HG03108 (cell line): ENCODE measurements around the gene GCG.
A peak's percentile ranks its signal among the peaks of the same experiment; 100 is the strongest.

Experiments used
- ATAC-seq: cut with Tn5 transposase; IDR thresholded peaks from one replicate; pipeline ENCODE4 v1.9.1; 2021; ENCODE audit warnings: moderate library complexity; ENCODE audit not compliant: unreplicated experiment

Gene GCG

GRCh38 chr2:162153608-162154224, 1.7 kb upstream of the GCG start:
- ATAC-seq = peak; percentile 95

DNA sequence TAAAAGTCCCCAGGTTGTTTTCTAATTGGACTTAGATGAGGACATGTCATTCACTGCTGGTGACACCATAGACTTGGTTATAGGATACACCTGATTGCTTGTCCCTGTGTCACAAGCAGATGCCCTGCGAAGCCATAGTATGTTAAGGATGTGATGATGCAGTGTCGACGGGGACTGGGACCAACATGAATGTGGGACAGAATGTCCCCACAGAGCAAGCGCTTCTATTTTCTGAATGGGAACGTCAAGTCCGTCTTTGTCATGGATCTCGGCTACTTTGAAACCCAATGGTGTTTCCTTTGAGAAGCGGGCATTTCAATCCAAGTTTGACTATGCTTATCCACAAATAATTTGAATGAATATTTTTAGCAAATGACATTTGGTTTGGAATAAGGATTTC, 2.1 kb downstream of the GCG start:
- no peak for ATAC-seq

DNA sequence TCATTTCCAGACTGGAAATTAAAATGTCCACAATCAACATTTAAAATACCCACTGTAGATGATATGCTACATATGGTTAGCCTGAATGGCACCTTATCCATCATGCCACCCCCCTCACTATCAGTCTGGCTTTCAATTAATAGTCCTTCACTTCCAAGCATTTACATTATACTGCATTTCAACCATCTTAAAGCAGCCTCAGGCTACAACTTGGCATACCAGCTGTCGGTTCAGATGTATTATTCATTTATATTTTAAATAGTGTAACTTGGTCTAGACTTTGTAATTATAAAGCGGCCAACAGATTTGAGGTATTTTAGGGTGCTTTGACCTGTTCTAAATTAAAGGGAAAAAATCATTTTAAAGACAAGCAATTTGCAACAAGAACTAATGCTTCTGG, 2.6 kb downstream of the GCG start:
- no peak for ATAC-seq

DNA sequence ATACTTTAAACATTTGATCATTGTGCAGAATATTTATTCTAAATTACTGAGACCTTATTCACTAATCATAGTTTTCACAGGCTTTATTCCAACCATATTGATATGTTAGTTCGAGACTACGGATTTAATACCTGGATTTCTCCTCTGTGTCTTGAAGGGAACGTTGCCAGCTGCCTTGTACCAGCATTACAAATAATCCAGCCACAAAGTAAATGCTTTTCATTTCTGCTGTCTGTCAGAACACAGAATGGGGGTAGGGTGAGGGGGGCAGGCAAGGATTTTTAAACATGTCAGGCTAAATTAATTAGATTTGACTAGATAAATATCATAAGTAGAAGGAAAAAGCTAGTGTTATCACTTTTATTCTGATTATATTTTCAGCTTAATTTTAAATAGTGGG, 3.1 kb downstream of the GCG start:
- ATAC-seq = no peak

GRCh38 chr2:162143969-162144368, 8.1 kb downstream of the GCG start:
- no peak for ATAC-seq

GRCh38 chr2:162138310-162138709, 13.7 kb downstream of the GCG start:
- no peak for ATAC-seq

- no peak for ATAC-seq
These were observed 24.6 kb downstream of the GCG start for GRCh38 chr2:162127422-162127821.

GRCh38 chr2:162126527-162126926, 25.5 kb downstream of the GCG start:
- peak; percentile 4 for ATAC-seq

- peak; percentile 93 for ATAC-seq
These were observed 25.9 kb downstream of the GCG start for GRCh38 chr2:162126111-162126519.

DNA sequence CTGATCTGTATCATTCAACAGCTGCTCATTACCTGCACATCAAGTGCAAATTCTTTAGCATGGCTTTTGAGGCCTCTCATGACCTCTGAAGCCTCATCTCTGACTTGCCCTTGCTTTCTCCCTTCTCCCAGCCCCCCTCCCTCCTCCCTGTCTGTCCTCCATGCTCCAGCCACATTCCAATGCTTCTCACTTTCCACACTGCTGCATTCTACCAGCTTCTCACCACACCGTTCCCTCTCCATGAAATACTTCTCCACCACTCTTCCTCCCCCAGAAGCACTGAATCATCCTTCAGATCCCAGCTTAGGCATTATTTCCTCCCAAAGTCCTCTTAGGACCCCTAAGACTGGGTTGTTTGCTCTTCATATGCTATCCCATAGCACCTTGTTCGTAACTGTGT, 26.9 kb downstream of the GCG start:
- ATAC-seq = no peak

- ATAC-seq = no peak
These were observed 28.0 kb downstream of the GCG start for GRCh38 chr2:162123806-162124758.

DNA sequence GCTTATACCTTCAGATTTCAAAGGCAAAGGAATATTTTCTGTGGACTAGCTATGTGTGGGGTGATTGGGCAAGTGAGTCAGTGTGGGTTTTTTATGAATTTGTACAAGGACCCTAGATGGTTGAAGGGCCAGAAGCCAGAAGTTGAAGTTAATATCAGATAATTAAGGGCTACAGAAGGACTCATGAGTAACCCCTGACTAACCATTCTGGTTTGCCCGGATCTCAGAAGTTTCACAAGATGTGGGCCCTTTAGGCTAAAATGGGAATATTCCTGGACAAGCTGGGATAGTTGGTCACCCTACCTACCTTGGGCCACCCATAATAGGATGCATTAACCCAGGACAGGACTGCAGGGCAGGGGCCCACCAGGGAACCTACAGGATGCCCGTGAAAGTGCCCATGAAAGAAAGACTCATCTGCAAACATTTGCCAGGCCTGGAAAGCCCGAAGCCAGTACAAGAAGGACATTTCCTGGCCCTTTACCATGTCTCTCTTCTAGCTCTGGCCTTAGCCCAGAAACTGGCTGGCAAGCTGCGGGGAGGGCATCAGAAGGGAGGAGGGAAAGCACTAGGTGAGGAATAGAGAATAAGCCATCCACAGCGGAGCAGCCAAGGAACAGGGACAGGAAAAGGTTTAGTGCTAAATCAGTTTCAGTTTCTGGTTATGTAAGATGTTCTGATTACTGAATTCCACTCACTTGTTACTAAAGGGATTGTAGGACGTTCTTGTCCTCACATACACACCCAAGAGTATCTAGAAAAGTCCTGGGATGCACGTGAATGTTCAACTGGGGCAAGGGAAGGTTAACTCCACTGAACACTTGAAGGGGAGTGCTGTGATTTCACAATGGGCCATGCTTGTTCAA, 33.6 kb downstream of the GCG start:
- ATAC-seq = no peak

DNA sequence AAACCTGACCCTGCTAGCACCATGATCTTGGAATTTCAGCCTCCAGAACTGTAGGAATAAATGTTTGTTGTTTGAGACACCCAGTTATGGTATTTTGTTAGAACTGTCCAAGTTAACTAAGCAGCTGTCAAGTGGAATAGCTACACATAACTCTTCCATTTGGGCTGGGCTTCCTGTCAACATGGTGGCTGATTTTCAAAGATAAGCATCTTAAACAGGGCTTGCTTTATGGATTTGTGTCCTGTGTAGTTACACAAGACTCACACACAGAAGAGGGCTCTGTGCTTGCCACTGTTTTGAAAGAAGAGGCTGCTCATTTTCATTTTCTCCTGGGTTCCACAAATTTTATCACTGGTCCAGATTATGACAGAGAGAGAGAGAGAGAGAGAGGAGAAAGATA, 35.7 kb downstream of the GCG start:
- ATAC-seq = no peak

DNA sequence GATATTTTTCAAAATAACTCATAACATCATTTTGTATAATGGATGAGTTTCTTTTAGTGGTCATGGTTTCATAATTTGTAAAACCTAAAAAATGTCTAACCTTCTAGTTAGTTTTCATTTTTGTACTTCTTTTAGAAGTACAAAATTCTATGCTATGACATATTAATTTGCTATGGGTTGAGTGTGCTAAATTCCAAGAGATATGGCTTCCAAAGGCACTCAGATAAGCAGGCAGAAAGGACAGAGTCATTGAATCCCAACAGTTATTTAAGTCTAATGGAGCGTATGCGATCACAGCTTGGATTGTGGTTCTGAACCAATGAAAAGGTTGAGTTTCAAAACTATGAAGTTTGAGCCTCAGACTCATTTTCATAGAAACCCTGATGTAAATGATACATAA, 37.0 kb downstream of the GCG start:
- no peak for ATAC-seq

DNA sequence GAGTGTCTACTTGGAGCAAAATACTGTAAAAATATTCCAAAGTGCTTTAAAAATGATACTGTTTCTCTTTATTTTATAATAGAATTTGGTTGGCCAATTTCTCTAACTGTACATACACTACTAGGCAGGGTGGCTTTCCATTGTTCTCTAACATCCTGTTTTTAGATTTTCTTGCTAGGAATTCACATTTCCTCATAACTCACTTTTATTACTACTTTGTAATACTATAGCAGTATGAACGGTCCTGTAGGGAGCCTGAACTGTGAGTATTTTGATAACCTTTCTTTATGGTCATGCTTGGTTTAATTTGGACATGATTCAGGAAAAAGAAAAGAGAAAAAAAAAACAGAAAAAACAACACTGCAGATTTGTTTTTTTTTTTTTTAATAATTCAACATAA, 37.8 kb downstream of the GCG start:
- no peak for ATAC-seq

DNA sequence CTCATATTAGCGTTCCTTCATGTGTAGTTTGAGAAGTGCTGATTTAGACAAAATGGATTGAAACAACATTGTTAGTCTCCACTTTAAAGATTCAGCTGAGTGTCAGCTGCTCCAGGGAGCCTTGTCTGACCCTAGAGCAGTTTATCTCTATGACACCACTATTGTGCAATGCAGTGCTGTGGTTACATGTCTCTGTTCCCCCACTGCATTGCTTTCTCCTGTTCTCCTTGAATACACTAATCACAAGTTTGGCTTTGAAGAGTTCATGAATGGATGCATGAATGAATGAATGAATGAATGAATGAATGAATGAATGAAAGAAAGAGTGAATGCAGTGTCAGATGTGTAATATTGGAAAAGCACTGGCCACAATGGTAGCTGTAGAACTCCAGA, 38.3 kb downstream of the GCG start:
- ATAC-seq = no peak

- ATAC-seq = no peak
These were observed 38.8 kb downstream of the GCG start for GRCh38 chr2:162113088-162113775.

DNA sequence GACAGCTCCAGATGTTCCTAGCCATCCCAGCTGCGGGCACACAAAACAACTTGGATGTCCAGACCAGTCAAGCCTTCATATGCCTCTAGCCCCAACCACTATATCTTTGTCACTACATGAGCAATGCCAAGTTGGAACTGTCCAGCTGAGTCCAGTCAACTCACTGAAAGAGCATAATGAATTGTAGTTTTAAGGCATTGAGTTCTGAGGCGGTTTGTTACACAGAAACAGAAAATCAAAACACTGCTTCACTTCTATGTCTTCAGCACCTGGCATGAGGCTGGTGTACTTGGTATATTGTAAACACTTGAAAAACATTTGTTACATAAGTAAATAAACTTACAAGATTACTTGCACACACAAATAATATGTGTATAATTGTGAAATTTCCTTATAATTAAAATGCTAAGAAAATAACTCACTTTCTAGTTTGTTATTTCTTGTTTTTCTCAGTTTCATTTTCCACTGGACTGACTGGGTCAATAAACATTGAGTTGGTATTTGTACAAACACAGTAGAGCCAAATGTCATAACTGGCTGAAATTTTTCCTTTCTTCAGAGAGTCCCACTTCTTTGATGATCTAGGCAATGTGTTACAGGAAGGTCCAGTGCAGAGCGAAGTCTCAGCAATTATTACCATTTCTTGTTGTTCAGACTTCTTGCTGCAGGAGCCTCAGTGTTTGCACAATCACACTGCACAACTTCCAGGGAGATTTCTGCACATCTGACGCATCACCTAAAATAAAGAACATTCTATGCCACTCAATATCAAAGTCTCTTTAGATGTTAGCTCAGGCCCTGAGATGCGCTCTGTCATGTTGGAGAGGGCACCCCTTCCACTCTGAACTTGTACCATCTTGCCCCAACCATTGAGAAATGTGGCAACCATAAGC, 39.8 kb downstream of the GCG start:
- ATAC-seq = no peak

DNA sequence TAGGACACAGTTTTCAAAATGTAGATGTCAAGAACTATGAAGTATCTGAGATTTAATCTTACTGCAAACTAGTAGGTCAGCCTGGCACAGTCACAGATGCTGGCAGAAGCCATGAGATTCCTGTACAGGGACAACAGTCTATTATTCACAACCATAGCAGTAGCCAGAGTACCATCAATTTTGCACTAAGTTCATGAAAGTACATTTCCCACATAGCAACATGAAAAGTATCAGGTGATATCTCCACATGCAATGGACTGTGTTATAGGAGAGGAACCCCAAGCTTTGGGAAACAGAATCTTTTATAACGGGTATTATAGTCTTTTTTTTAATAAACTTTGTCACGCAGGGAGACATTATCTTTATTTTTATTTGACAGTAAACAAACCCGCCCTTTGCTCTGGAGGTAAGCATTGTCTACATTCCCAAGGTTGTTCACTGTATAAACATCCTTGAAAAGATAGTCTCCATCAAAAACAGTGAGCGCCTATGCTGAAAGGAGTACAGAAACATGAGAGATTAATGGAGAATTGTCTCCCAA, 44.6 kb downstream of the GCG start:
- no peak for ATAC-seq

- ATAC-seq = no peak
These were observed 45.3 kb downstream of the GCG start for GRCh38 chr2:162106746-162107145.
